IMR-90 (cell line): ENCODE results near the gene DHRS7C. TPM values are rescaled to one million over a fixed set of nuclear protein-coding genes. Genes with fewer than 3 reads are reported as not detected.

Experiments
- ATAC-seq: fragments of 200-7000 bp; cut with Tn5 transposase; 2 replicates; pipeline ENCODE4 v1.9.1; 2020; ENCODE audit warnings: low read depth, mild to moderate bottlenecking, moderate library complexity
- BruUV-seq: library from RNA; stranded (reverse); fragments of 400-500 nt; replicated peaks from 2 replicates; lab custom pipeline; 2021; lab: Mats Ljungman, UMichigan
- CTCF ChIA-PET: fragments of 300-600 bp; formaldehyde crosslinking; extraction: SDS; loops from one replicate; lab custom pipeline; 2021; ENCODE audit warnings: antibody characterized with exemption; lab: Yijun Ruan, JAX
- POLR2A ChIA-PET: fragments of 300-600 bp; sonication (Branson Sonifier 250); formaldehyde crosslinking; loops from one replicate; lab custom pipeline; 2022; ENCODE audit warnings: antibody characterized with exemption; ENCODE audit not compliant: unreplicated experiment; lab: Charles Lee
- DNase-seq: peaks from one replicate; pipeline ENCODE4 v3.0.0; 2013
- H2AFZ ChIP-seq: replicated peaks from 2 replicates; pipeline ENCODE3; 2013; ENCODE audit warnings: low read length, mild to moderate bottlenecking; ENCODE audit not compliant: poor library complexity
- H2AK5ac ChIP-seq: 2 replicates; pipeline ENCODE4 v1.6.1; 2013; ENCODE audit warnings: low read depth, low read length, inconsistent platforms
- H2AK9ac ChIP-seq: replicated peaks from 2 replicates; pipeline ENCODE3; 2013; ENCODE audit warnings: mild to moderate bottlenecking, low read depth, low read length, moderate library complexity; ENCODE audit not compliant: poor library complexity
- H2BK120ac ChIP-seq: 2 replicates; pipeline ENCODE4 v1.6.1; 2013; ENCODE audit warnings: low read depth, low read length, inconsistent platforms
- H2BK15ac ChIP-seq: 3 replicates; pipeline ENCODE4 v1.6.1; 2013; ENCODE audit warnings: low read depth, low read length, inconsistent platforms
- H2BK20ac ChIP-seq: 2 replicates; pipeline ENCODE4 v1.6.1; 2013; ENCODE audit warnings: low read depth, mild to moderate bottlenecking, inconsistent platforms, low read length, moderate library complexity
- H2BK5ac ChIP-seq: 2 replicates; pipeline ENCODE4 v1.6.1; 2013; ENCODE audit warnings: mild to moderate bottlenecking, low read depth, low read length, inconsistent platforms; ENCODE audit not compliant: poor library complexity, severe bottlenecking
- H3K14ac ChIP-seq: replicated peaks from 2 replicates; pipeline ENCODE4 v1.6.1; 2013; ENCODE audit warnings: low read depth, low read length, inconsistent platforms
- H3K18ac ChIP-seq: 2 replicates; pipeline ENCODE4 v1.6.1; 2013; ENCODE audit warnings: low read depth, low read length, control low read depth
- H3K23ac ChIP-seq: 2 replicates; pipeline ENCODE4 v1.6.1; 2013; ENCODE audit warnings: low read depth, low read length, inconsistent platforms
- H3K27ac ChIP-seq: 2 replicates; pipeline ENCODE4 v1.5.1; 2013; ENCODE audit warnings: mild to moderate bottlenecking, control low read depth, low read length; ENCODE audit not compliant: insufficient read depth
- H3K27me3 ChIP-seq: 2 replicates; pipeline ENCODE4 v1.6.1; 2013; ENCODE audit warnings: low read length; ENCODE audit not compliant: control insufficient read depth, insufficient read depth
- H3K36me3 ChIP-seq: 2 replicates; pipeline ENCODE4 v1.6.1; 2013; ENCODE audit warnings: low read length, mixed read lengths; ENCODE audit not compliant: control insufficient read depth, insufficient read depth
- H3K4ac ChIP-seq: 2 replicates; pipeline ENCODE4 v1.6.1; 2013; ENCODE audit warnings: low read depth, low read length, inconsistent platforms
- H3K4me1 ChIP-seq: 2 replicates; pipeline ENCODE4 v1.6.1; 2013; ENCODE audit warnings: low read length, mixed read lengths; ENCODE audit not compliant: control insufficient read depth, insufficient read depth
- H3K4me2 ChIP-seq: 2 replicates; pipeline ENCODE4 v1.6.1; 2013; ENCODE audit warnings: low read depth, mild to moderate bottlenecking, control low read depth, low read length, moderate library complexity
- H3K4me3 ChIP-seq: 2 replicates; pipeline ENCODE4 v1.5.1; 2013; ENCODE audit warnings: low read depth, mild to moderate bottlenecking, control low read depth, low read length, moderate library complexity; ENCODE audit not compliant: insufficient read depth
- H3K56ac ChIP-seq: 2 replicates; pipeline ENCODE4 v1.6.1; 2013; ENCODE audit warnings: low read length, inconsistent platforms; ENCODE audit not compliant: insufficient read depth; ENCODE audit errors: extremely low read depth
- H3K79me1 ChIP-seq, 2 experiments: 2 replicates each; pipeline ENCODE4 v1.6.1; 2013; ENCODE audit warnings: low read length in 2 of 2, inconsistent platforms in 1 of 2, low read depth in 1 of 2
- H3K9ac ChIP-seq: 2 replicates; pipeline ENCODE4 v1.6.1; 2013; ENCODE audit warnings: low read depth, low read length, control low read depth
- H3K9me1 ChIP-seq: 2 replicates; pipeline ENCODE4 v1.6.1; 2013; ENCODE audit warnings: low read length, inconsistent platforms; ENCODE audit not compliant: insufficient read depth
- H3K9me3 ChIP-seq: 2 replicates; pipeline ENCODE4 v1.6.1; 2013; ENCODE audit warnings: low read length; ENCODE audit not compliant: control insufficient read depth, insufficient read depth
- H4K20me1 ChIP-seq: 2 replicates; pipeline ENCODE4 v1.6.1; 2013; ENCODE audit warnings: low read length, inconsistent platforms; ENCODE audit not compliant: insufficient read depth
- H4K5ac ChIP-seq: 2 replicates; pipeline ENCODE4 v1.6.1; 2013; ENCODE audit warnings: mild to moderate bottlenecking, low read depth, low read length, control low read depth
- H4K8ac ChIP-seq, 2 experiments: 2 replicates each; pipeline ENCODE4 v1.6.1; 2013; ENCODE audit warnings: low read depth in 2 of 2, low read length in 2 of 2, control low read depth in 1 of 2, inconsistent platforms in 1 of 2
- H4K91ac ChIP-seq: 2 replicates; pipeline ENCODE4 v1.6.1; 2013; ENCODE audit warnings: low read depth, low read length, inconsistent platforms; ENCODE audit not compliant: insufficient read depth
- BHLHE40 ChIP-seq: fragments of 150-350 bp; IDR thresholded peaks from 2 replicates; pipeline ENCODE4 v1.6.1; 2016; ENCODE audit warnings: mild to moderate bottlenecking, low read depth, low read length
- CEBPB ChIP-seq: IDR thresholded peaks from 2 replicates; pipeline ENCODE4 v1.6.1; 2012; ENCODE audit warnings: low read depth, low read length, improper control_type of control experiment
- CHD1 ChIP-seq: IDR thresholded peaks from 2 replicates; pipeline ENCODE4 v1.6.1; 2012; ENCODE audit warnings: low read depth, low read length, improper control_type of control experiment
- CTCF ChIP-seq: conservative IDR thresholded peaks from 2 replicates; pipeline ENCODE4 v1.5.1; 2012; ENCODE audit warnings: mild to moderate bottlenecking, low read depth, low read length, improper control_type of control experiment
- ELK1 ChIP-seq: fragments of 150-350 bp; IDR thresholded peaks from 2 replicates; pipeline ENCODE4 v1.6.1; 2016; ENCODE audit warnings: low read depth, mild to moderate bottlenecking, low read length, moderate library complexity, borderline replicate concordance
- FOS ChIP-seq: fragments of 150-350 bp; IDR thresholded peaks from 2 replicates; pipeline ENCODE4 v1.6.1; 2016; ENCODE audit warnings: low read depth, low read length
- MAFK ChIP-seq: IDR thresholded peaks from 2 replicates; pipeline ENCODE4 v1.6.1; 2012; ENCODE audit warnings: low read depth, low read length, improper control_type of control experiment
- MAZ ChIP-seq: IDR thresholded peaks from 2 replicates; pipeline ENCODE4 v1.6.1; 2012; ENCODE audit warnings: low read depth, mild to moderate bottlenecking, low read length, improper control_type of control experiment, moderate library complexity, borderline replicate concordance
- MXI1 ChIP-seq: IDR thresholded peaks from 2 replicates; pipeline ENCODE4 v1.6.1; 2012; ENCODE audit warnings: low read depth, mild to moderate bottlenecking, low read length, moderate library complexity, borderline replicate concordance
- NFE2L2 ChIP-seq: fragments of 150-350 bp; IDR thresholded peaks from 2 replicates; pipeline ENCODE4 v1.6.1; 2016; ENCODE audit warnings: low read depth, mild to moderate bottlenecking, low read length
- POLR2A ChIP-seq: IDR thresholded peaks from 2 replicates; pipeline ENCODE4 v1.6.1; 2012; ENCODE audit warnings: mild to moderate bottlenecking, low read depth, low read length
- RAD21 ChIP-seq: IDR thresholded peaks from 2 replicates; pipeline ENCODE4 v1.6.1; 2012; ENCODE audit warnings: low read length, improper control_type of control experiment
- RCOR1 ChIP-seq: IDR thresholded peaks from 2 replicates; pipeline ENCODE4 v1.6.1; 2012; ENCODE audit warnings: mild to moderate bottlenecking, low read length, improper control_type of control experiment; ENCODE audit not compliant: insufficient replicate concordance
- RFX5 ChIP-seq: IDR thresholded peaks from 2 replicates; pipeline ENCODE4 v1.8.0; 2012; ENCODE audit warnings: low read depth, mild to moderate bottlenecking, low read length, moderate library complexity
- SMC3 ChIP-seq: fragments of 150-350 bp; IDR thresholded peaks from 2 replicates; pipeline ENCODE4 v1.6.1; 2016; ENCODE audit warnings: low read depth, mild to moderate bottlenecking, antibody characterized with exemption, low read length, moderate library complexity
- WGBS, 2 experiments: methylation state at CpG; one replicate each; pipeline versions ENCODE4 v1.1.5 to v1.1.7; 2013; ENCODE audit warnings: missing lambda C conversion rate in 2 of 2; ENCODE audit not compliant: insufficient read length in 1 of 2; ENCODE audit errors: extremely low coverage in 2 of 2; 5-methylcytosine and 5-hydroxymethylcytosine counted together
- dilution Hi-C: fragments of 300-500 bp; cut with HindIII; formaldehyde crosslinking; loops from one replicate; pipeline ENCODE4 v1.14.3; 2018; ENCODE audit warnings: low sequenced_read_pairs; ENCODE audit not compliant: unreplicated experiment
- in situ Hi-C: fragments of 300-500 bp; cut with MboI; formaldehyde crosslinking; loops from 3 replicates; pipeline ENCODE4 v1.14.3; 2019; ENCODE audit warnings: low sequenced_read_pairs, inconsistent platforms, mixed read lengths
- intact Hi-C: fragments of 100-400 bp; cut with micrococcal nuclease; formaldehyde crosslinking; loops from 2 replicates; pipeline ENCODE4 v1.10.0; 2022
- polyA plus RNA-seq, 3 experiments: library from polyadenylated mRNA; depleted of rRNA; stranded (reverse); fragments of >200 nt; gene quantifications; 2 replicates each; pipeline ENCODE4 v1.2.3, GENCODE V29; 2012; ENCODE audit warnings: low replicate concordance in 1 of 3
- total RNA-seq: library from RNA; depleted of rRNA; stranded (reverse); fragments of >200 nt; gene quantifications from 2 replicates; pipeline ENCODE4 v1.2.3, GENCODE V29; 2012
- TF ChIP-seq, protein P1 (sequence below): fragments of 150-350 bp; IDR thresholded peaks from 2 replicates; pipeline ENCODE4 v1.6.1; 2017; ENCODE audit warnings: mild to moderate bottlenecking, antibody characterized with exemption, low read length, low read depth

DHRS7C gene
- total and polyA plus RNA-seq, 2 of the 4 experiments (the other 2 are of a cell fraction) = not detected

DNA sequence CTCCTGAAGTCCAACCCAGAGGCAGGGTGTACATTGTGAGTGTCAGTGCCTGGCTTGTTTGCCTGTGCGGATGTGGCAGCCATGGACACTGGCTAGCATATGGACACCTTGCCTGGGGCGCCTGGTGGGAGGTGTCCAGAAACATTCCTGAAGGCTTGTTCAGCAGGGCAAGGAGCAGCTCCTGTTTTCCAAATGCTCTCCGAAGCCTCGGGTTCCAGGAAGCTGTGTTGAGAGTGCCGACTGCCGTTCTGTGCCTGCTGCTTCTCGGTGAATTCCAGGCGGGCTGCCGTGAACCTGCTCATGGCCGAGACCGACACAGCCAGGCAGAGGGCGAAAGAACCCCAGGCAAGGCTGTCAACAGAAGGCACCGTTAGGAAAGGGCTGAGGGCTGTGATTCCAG, 10.9 kb upstream of the DHRS7C start:
- Histone ChIP-seq H2BK20ac (no peak overlapping the region), H2BK15ac (no peak overlapping the region), H3K4me3 (no peak overlapping the region), H4K91ac (no peak overlapping the region), H3K18ac (no peak overlapping the region), H2BK5ac (no peak overlapping the region), H3K4me1 (no peaks in the 10 kb centered on the region), H3K27ac (no peak overlapping the region), H3K36me3 (no peaks in the 10 kb centered on the region), H2AFZ (no peak overlapping the region), H3K23ac (no peak overlapping the region), H3K9me3 (peaks cover 2% of the 10 kb centered on the region; the same call in 1 of the 2 replicates), H4K5ac (no peak overlapping the region), H3K9ac (no peak overlapping the region), H3K4me2 (no peak overlapping the region), H2BK120ac (no peak overlapping the region), H3K14ac (no peak overlapping the region), H2AK9ac (no peak overlapping the region), H2AK5ac (no peak overlapping the region), H3K79me1 (no peaks in the 10 kb centered on the region), H4K8ac (no peak overlapping the region), H4K20me1 (no peaks in the 10 kb centered on the region), H3K27me3 (no peaks in the 10 kb centered on the region), H3K4ac (no peak overlapping the region), H3K9me1 (no peaks in the 10 kb centered on the region), H3K56ac (no peak overlapping the region)
- no peak for DNase-seq
- ATAC-seq = no peak
- in situ Hi-C loops = no loop called here
- ChIA-PET POLR2A (no interaction called here), CTCF (interaction anchor here (0.7 kb wide), 1 partner anchor 1281 kb away, joined by 5 read pairs; no protein-coding TSS in a partner anchor)
- intact Hi-C loops = no loop called here
- no peak for TF ChIP-seq CHD1
- TF ChIP-seq RAD21 = no peak
- TF ChIP-seq, protein P1, sequence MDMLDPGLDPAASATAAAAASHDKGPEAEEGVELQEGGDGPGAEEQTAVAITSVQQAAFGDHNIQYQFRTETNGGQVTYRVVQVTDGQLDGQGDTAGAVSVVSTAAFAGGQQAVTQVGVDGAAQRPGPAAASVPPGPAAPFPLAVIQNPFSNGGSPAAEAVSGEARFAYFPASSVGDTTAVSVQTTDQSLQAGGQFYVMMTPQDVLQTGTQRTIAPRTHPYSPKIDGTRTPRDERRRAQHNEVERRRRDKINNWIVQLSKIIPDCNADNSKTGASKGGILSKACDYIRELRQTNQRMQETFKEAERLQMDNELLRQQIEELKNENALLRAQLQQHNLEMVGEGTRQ = no peak
- no peak for TF ChIP-seq RCOR1
- no peak for TF ChIP-seq SMC3
- TF ChIP-seq ELK1 = no peak
- no peak for TF ChIP-seq POLR2A
- no peak for TF ChIP-seq NFE2L2
- TF ChIP-seq MAZ = no peak
- no peak for TF ChIP-seq MAFK
- no peak for TF ChIP-seq CEBPB
- TF ChIP-seq MXI1 = no peak
- no peak for TF ChIP-seq BHLHE40
- TF ChIP-seq RFX5 = no peak
- no peak for TF ChIP-seq FOS
- TF ChIP-seq CTCF = no peak
- WGBS, 2 experiments = 80% methylated on average over 4 of the region's 13 CpGs; no CpG with 5 or more reads in 1 of the 2 experiments
- BruUV-seq = no TSS peak
- dilution Hi-C loops = no loop called here
